ENCODE measurements around the gene SYT7. TPM values are rescaled to one million over a fixed set of nuclear protein-coding genes. Genes with fewer than 3 reads are reported as not detected.

SYT7 gene
- total RNA-seq, 2 experiments from 2014 or later: not detected

- Mint-ChIP-seq H3K4me3 (no peak overlapping the region), H3K27ac (no peak overlapping the region), H3K36me3 (ENCODE audit: low read depth) (no peaks in the 10 kb centered on the region), H3K27me3 (peaks cover 18% of the 10 kb centered on the region), H3K4me1 (ENCODE audit: low read depth) (no peaks in the 10 kb centered on the region), H3K9me3 (no peaks in the 10 kb centered on the region)
- Histone ChIP-seq H3K4me3 (ENCODE audit: low read length) (no peak overlapping the region), H3K4me1 (ENCODE audit: insufficient read depth, low read length) (no peaks in the 10 kb centered on the region), H3K27ac (ENCODE audit: low read depth in 1 of 2, low read length in 2 of 2) (no peak overlapping the region), H3K27me3 (ENCODE audit: control insufficient read depth in 1 of 2, insufficient read depth in 2 of 2, low read length in 2 of 2) (peaks cover 0 to 2% of the 10 kb centered on the region in 2 experiments), H3K36me3 (ENCODE audit: insufficient read depth, low read length) (no peaks in the 10 kb centered on the region), H3K9me3 (ENCODE audit: control insufficient read depth in 1 of 2, insufficient read depth in 1 of 2, low read length in 2 of 2) (no peaks in the 10 kb centered on the region)
- ChIA-PET POLR2A (no interaction called here), CTCF (no interaction called here)
- DNase-seq (no peak), ATAC-seq (ENCODE audit: poor library complexity) (no peak)
- no peak for TF ChIP-seq CTCF (IDR thresholded peaks at IDR 0.05)
- intact Hi-C loops (cut with DNase I, micrococcal nuclease): no loop called here
These were observed 44.7 kb downstream of the SYT7 start for GRCh38 chr11:61535998-61536675.

GRCh38 chr11:61534933-61535839, 45.7 kb downstream of the SYT7 start:
- no peaks in the 10 kb centered on the region for H3K9me3 Mint-ChIP-seq
- Histone ChIP-seq H3K36me3 (ENCODE audit: insufficient read depth, low read length) (no peaks in the 10 kb centered on the region), H3K4me3 (ENCODE audit: low read length) (no peak overlapping the region), H3K9me3 (ENCODE audit: control insufficient read depth in 1 of 2, insufficient read depth in 1 of 2, low read length in 2 of 2) (no peaks in the 10 kb centered on the region), H3K27ac (ENCODE audit: low read depth in 1 of 2, low read length in 2 of 2) (no peak overlapping the region), H3K27me3 (ENCODE audit: control insufficient read depth in 1 of 2, insufficient read depth in 2 of 2, low read length in 2 of 2) (peaks cover 0 to 2% of the 10 kb centered on the region in 2 experiments), H3K4me1 (ENCODE audit: insufficient read depth, low read length) (no peaks in the 10 kb centered on the region)
- ChIA-PET CTCF (no interaction called here), POLR2A (no interaction called here)
- no peak overlapping the region for H3K27ac Mint-ChIP-seq
- TF ChIP-seq CTCF (IDR thresholded peaks at IDR 0.05): no peak
- intact Hi-C loops (cut with DNase I, micrococcal nuclease): loop anchor here in 1 of 2 experiments (5.0 kb wide), 1 partner anchor 102 kb away; no protein-coding TSS in a partner anchor
- H3K4me1 Mint-ChIP-seq (ENCODE audit: low read depth): no peaks in the 10 kb centered on the region
- ATAC-seq (ENCODE audit: poor library complexity) (no peak), DNase-seq (no peak)
- H3K4me3 Mint-ChIP-seq: no peak overlapping the region
- H3K36me3 Mint-ChIP-seq (ENCODE audit: low read depth): no peaks in the 10 kb centered on the region
- H3K27me3 Mint-ChIP-seq: peaks cover 18% of the 10 kb centered on the region

DNA sequence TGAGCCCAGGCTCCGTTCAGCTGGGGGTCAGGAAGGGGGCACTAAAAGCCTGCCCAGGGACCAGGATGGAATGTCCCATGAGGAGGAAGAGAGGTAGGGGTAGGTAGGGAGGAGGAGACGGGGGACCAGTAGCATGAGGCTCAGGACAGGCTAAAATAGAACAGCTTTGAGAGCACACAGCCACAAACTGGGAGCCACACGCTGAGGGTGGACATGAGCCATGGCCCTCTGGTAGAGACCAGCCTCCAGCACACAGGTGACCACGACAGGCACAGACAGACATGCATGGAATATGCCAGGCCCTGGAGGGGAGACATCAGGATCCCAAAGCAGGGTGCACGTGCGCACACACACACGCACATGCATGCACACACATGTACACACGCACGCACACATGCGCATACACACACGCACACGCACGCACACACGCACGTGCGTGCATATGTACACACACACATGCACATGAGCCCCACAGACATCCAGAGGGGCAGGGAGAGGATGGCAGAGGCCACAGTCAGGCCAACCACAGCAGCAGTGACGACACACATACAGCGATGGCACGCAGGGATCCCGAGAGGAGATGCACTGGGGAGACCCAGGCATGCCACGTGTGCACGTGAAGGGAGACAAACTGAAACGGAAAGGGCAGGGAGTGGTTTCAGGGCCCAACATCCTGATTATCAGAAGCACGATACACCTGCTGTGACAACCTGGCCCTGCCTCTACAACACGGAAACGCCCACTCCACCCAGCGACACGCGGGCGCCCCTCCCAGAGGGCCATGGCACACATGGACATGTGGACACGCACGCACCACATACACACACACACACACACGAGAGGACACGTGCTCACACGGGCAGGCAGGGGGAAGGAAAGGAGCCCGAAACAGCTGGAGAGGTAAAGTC, 46.6 kb downstream of the SYT7 start:
- no peak overlapping the region for H3K27ac Mint-ChIP-seq
- CTCF ChIA-PET: no interaction called here
- POLR2A ChIA-PET: no interaction called here
- no peak for DNase-seq
- intact Hi-C loops (cut with DNase I, micrococcal nuclease): loop anchor here in 1 of 2 experiments (5.0 kb wide), 1 partner anchor 103 kb away; no protein-coding TSS in a partner anchor
- H3K4me1 Mint-ChIP-seq (ENCODE audit: low read depth): no peaks in the 10 kb centered on the region
- Histone ChIP-seq H3K4me3 (ENCODE audit: low read length) (no peak overlapping the region), H3K4me1 (ENCODE audit: insufficient read depth, low read length) (no peaks in the 10 kb centered on the region), H3K9me3 (ENCODE audit: control insufficient read depth in 1 of 2, insufficient read depth in 1 of 2, low read length in 2 of 2) (no peaks in the 10 kb centered on the region), H3K27ac (ENCODE audit: low read depth in 1 of 2, low read length in 2 of 2) (no peak overlapping the region), H3K27me3 (ENCODE audit: control insufficient read depth in 1 of 2, insufficient read depth in 2 of 2, low read length in 2 of 2) (peaks cover 0 to 2% of the 10 kb centered on the region in 2 experiments), H3K36me3 (ENCODE audit: insufficient read depth, low read length) (no peaks in the 10 kb centered on the region)
- no peak for TF ChIP-seq CTCF (IDR thresholded peaks at IDR 0.05)
- H3K27me3 Mint-ChIP-seq: peaks cover 22% of the 10 kb centered on the region
- H3K9me3 Mint-ChIP-seq: no peaks in the 10 kb centered on the region
- no peak overlapping the region for H3K4me3 Mint-ChIP-seq
- ATAC-seq (ENCODE audit: poor library complexity): no peak
- H3K36me3 Mint-ChIP-seq (ENCODE audit: low read depth): no peaks in the 10 kb centered on the region

All from CD4-positive, alpha-beta T cell (primary cell).